Measurements from ENCODE around the gene OR6Q1.

The OR6Q1 gene

DNA sequence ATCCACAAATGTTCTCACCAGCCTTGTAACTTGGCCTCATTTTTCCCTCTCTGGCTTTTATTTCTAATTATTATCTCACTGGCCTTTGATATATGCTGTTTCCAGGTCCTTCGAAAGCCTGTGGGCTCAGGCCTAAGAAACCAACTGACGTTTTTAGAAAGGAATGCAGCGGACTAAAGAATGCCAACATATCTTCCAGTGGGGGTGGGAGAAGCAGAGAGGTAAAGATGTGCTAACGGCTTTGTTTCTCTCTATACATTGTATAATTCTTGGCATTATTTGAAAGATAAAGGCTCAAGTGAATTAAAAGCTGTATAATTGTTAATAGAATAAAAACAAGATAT is 28.2 kb downstream of the OR6Q1 start:
- DNase-seq: no peak

DNA sequence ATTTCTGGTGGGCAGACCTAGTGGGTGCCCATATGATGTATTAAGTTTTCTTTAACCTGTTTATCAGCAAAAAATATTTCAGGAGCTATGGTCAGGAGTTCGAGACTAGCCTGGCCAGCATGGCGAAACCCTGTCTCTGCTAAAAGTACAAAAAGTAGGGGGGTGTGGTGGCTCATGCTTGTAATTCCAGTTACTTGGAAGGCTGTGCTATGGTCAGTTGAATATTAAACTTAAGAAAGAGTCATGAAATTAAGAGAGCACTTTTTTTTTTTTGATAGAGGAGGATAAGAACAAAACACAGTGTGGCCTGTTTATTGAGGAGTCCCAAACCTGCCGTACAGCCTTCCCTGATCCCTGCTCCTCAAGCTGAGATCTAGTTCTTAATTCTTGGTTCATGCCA is 29.8 kb downstream of the OR6Q1 start:
- no peak for DNase-seq

DNA sequence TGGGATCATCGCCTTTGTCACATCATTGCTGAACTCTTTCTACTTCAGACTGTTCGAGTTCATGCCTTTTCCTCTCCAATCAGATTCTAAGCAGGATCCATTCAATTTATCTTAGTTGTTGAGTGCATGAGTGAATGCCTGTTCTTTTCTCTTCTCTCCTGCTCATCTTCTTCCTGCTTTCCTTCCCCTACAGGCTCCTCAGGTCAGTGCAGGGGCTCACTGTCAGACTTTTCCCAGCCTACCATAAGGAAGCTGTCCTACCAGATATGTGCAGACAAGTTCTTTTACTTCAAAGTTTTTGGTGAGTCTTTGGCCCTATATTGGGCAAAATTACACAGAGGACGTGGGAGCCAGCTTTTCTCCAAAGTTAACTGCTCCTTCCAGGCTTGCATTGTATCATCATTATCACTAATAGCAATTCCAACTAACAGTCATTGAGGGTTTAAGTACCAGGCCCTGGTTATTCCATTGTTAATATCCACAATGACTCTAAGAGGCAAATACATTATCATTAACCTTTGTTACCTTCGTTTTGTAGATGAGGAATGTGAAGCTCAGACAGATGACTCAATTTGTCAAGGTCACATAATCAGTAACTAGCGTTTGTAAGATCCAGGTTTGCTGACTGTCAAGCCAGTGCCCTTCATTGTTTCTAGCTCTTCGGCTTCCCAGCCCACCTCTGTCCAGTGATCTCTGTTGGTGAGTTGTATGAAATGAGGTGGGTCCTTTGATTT is 30.4 kb downstream of the OR6Q1 start:
- no peak for DNase-seq

DNA sequence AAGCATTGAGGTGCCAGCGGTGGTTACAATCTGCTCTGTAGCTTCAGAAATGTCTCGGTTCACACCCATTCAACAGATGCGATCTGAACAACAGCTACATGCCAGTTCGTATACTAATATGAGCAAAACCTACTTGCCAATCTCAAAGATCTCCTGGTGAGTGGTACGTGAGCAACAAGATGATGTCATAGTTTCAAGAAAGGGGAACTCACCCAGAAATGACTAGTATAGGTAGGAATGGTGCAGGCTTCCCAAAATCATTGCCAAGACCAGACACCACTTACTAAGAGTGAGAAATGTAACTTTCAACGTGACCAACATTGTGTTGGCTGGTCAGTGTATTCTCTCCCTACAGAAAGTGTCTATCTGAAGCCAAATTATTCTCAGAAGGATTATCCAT is 31.1 kb downstream of the OR6Q1 start:
- no peak for DNase-seq

DNA sequence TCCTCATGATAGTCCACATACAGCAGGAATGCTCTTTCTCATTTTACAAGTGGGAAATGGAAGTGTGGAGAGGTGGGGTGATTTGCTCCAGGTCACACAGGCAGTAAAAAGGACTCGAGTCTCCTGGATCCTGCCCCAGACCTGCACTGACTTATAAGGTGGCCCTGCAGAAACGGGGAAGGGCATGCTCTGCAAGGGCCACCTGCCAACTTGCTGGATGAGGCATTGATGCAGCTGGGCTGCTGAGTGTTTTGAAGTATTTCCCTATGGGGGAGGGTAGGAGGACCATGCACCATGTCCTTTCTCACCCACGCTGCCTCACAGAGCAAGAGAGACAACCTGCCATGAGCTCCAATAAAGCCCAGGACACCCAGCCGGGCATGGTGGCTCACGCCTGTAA is 36.9 kb downstream of the OR6Q1 start:
- no peak for DNase-seq

DNA sequence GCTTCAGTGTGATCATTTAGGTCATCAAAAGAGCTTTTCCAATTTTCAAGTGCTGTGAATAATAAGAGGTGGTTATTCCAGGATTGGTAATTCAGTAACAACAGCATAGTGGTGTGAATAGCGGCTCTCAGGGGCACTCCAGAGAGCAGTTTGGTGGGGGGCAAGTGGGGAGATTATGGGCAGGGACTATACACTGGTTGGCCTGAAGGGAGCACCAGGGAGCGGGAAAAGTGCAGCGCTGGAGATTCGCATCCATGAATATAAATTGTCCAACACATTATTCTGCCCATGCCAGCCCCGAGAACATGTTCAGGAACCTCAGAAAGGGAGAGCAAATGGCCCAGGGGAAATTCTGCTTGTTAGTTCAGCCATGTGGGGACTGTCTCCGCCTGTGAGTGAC is 37.9 kb downstream of the OR6Q1 start:
- no peak for DNase-seq

DNA sequence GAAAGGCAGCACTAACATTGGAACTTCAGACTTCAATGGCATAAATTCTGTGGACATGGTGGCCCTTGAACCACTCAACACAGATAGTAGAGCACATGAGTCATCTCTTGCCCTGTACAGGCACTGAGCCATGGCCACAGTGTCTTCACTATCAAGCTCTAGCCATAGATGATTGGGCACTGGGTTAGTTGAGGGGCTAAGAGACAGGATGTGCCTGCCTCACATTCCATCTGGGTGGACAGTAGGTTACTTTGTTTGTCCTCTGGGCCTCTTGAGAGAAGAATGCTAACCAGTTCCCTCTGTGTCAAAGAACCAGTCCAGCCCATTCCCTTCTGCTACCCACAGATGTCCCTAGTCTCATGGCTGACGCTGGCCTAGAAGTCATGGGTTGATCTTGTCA is 39.8 kb downstream of the OR6Q1 start:
- no peak for DNase-seq

DNA sequence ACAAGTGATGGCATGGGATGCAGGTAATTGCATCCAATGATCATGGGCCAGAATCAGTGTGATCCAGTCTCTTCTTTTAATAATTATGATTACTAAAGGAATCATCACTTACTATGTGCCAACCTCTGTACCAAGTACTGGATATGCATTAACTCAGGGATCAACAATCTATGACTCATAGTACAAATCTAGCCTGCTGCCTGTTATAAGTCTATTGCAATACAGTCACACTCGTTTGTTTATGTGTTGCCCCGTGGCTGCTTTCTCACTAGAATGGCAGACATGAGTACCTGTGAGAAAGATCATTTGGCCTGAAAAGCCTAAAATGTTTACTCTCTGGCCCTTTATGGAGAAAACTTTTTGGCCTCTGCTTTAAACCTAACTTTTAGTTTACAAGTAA is 45.0 kb downstream of the OR6Q1 start:
- DNase-seq: no peak

Measured in activated naive CD4-positive, alpha-beta T cell treated with Interleukin-2 at 50 U/mL for 16 hours (primary cell).